Measurements from ENCODE around the gene CAMTA1. TPM values are rescaled to one million over a fixed set of nuclear protein-coding genes. Genes with fewer than 3 reads are reported as not detected.

Gene CAMTA1
- polyA plus RNA-seq, 1 experiment: 23.1 TPM

- DNase-seq (ENCODE audit: low read depth): no peak
- Histone ChIP-seq H3K36me3 (ENCODE audit: control insufficient read depth, insufficient read depth, low read length) (no peaks in the 10 kb centered on the region), H3K4me3 (ENCODE audit: low read depth, low read length) (no peak overlapping the region), H3K27me3 (ENCODE audit: control insufficient read depth, insufficient read depth, low read length) (no peaks in the 10 kb centered on the region; the same call in 1 of the 2 replicates)
- no peak for TF ChIP-seq CTCF (IDR thresholded peaks at IDR 0.05; ENCODE audit: insufficient read depth, low read depth, low read length)
- POLR2A ChIA-PET: no interaction called here
- CTCF ChIA-PET: no interaction called here
Observed at GRCh38 chr1:7568901-7569524, 783.8 kb downstream of the CAMTA1 start.

GRCh38 chr1:7570311-7570710 is 785.1 kb downstream of the CAMTA1 start:
- no peak for DNase-seq (ENCODE audit: low read depth)
- no peak for TF ChIP-seq CTCF (IDR thresholded peaks at IDR 0.05; ENCODE audit: insufficient read depth, low read depth, low read length)
- POLR2A ChIA-PET: no interaction called here
- Histone ChIP-seq H3K36me3 (ENCODE audit: control insufficient read depth, insufficient read depth, low read length) (no peaks in the 10 kb centered on the region), H3K27me3 (ENCODE audit: control insufficient read depth, insufficient read depth, low read length) (no peaks in the 10 kb centered on the region; the same call in 1 of the 2 replicates), H3K4me3 (ENCODE audit: low read depth, low read length) (no peak overlapping the region)
- CTCF ChIA-PET: no interaction called here

- ChIA-PET CTCF (interaction anchor here (0.7 kb wide), 1 partner anchor 9 kb away, joined by 3 read pairs; no protein-coding TSS in a partner anchor), POLR2A (no interaction called here)
- Histone ChIP-seq H3K36me3 (ENCODE audit: control insufficient read depth, insufficient read depth, low read length) (no peaks in the 10 kb centered on the region), H3K27me3 (ENCODE audit: control insufficient read depth, insufficient read depth, low read length) (no peaks in the 10 kb centered on the region; the same call in 1 of the 2 replicates), H3K4me3 (ENCODE audit: low read depth, low read length) (no peak overlapping the region)
- DNase-seq (ENCODE audit: low read depth): no peak
- TF ChIP-seq CTCF (IDR thresholded peaks at IDR 0.05; ENCODE audit: insufficient read depth, low read depth, low read length): no peak
Observed at GRCh38 chr1:7572654-7573152, 787.4 kb downstream of the CAMTA1 start.

- ChIA-PET POLR2A (no interaction called here), CTCF (interaction anchor here (1.8 kb wide), 1 partner anchor 531 kb away, joined by 6 read pairs; no protein-coding TSS in a partner anchor)
- H3K36me3 ChIP-seq (ENCODE audit: control insufficient read depth, insufficient read depth, low read length): no peaks in the 10 kb centered on the region
- no peak for DNase-seq (ENCODE audit: low read depth)
- no peak overlapping the region for H3K4me3 ChIP-seq (ENCODE audit: low read depth, low read length)
- H3K27me3 ChIP-seq (ENCODE audit: control insufficient read depth, insufficient read depth, low read length): no peaks in the 10 kb centered on the region; the same call in 1 of the 2 replicates
- TF ChIP-seq CTCF (IDR thresholded peaks at IDR 0.05; ENCODE audit: insufficient read depth, low read depth, low read length): no peak
Observed at GRCh38 chr1:7573481-7573880, 788.2 kb downstream of the CAMTA1 start.

- H3K36me3 ChIP-seq (ENCODE audit: control insufficient read depth, insufficient read depth, low read length): no peaks in the 10 kb centered on the region
- POLR2A ChIA-PET: no interaction called here
- DNase-seq (ENCODE audit: low read depth): no peak
- H3K4me3 ChIP-seq (ENCODE audit: low read depth, low read length): no peak overlapping the region
- CTCF ChIA-PET: interaction anchor here (1.8 kb wide), 1 partner anchor 531 kb away, joined by 6 read pairs; no protein-coding TSS in a partner anchor
- TF ChIP-seq CTCF (IDR thresholded peaks at IDR 0.05; ENCODE audit: insufficient read depth, low read depth, low read length): no peak
- no peaks in the 10 kb centered on the region; the same call in 1 of the 2 replicates for H3K27me3 ChIP-seq (ENCODE audit: control insufficient read depth, insufficient read depth, low read length)
Observed at GRCh38 chr1:7574121-7575040, 789.1 kb downstream of the CAMTA1 start.
